AG04450 (cell line): Measurements from ENCODE around the gene PCDHB12. TPM values are rescaled to one million over a fixed set of nuclear protein-coding genes. Genes with fewer than 3 reads are reported as not detected.
A peak's percentile ranks its signal among the peaks of the same experiment; 100 is the strongest.
"Not testable (repeated sequence)": the region's sequence is repeated elsewhere in the genome, so short reads cannot be mapped to it uniquely, and the experiment has no call there.

ENCODE experiments used
- CTCF ChIA-PET: fragments of 300-600, 350-600 bp; formaldehyde crosslinking; extraction: SDS; loops from one replicate; lab custom pipeline; 2022; ENCODE audit warnings: antibody characterized with exemption, inconsistent platforms; lab: Charles Lee
- POLR2A ChIA-PET: fragments of 350-600 bp; formaldehyde crosslinking; extraction: SDS; loops from one replicate; lab custom pipeline; 2021; ENCODE audit warnings: antibody characterized with exemption, inconsistent platforms; lab: Yijun Ruan, JAX
- DNase-seq: peaks from one replicate; pipeline ENCODE4 v3.0.0-alpha.2; 2011; ENCODE audit warnings: low read depth, low spot score
- H3K27ac ChIP-seq: one replicate; pipeline ENCODE4 v1.5.1; 2012; ENCODE audit warnings: low read depth, low read length, control low read depth
- H3K27me3 ChIP-seq: one replicate; pipeline ENCODE4 v1.6.0; 2012; ENCODE audit warnings: low read length; ENCODE audit not compliant: control insufficient read depth, insufficient read depth
- H3K4me3 ChIP-seq: 2 replicates; pipeline ENCODE4 v1.5.1; 2011; ENCODE audit warnings: mild to moderate bottlenecking, low read depth, low read length, control low read depth
- H3K9me3 ChIP-seq: 2 replicates; pipeline ENCODE4 v1.5.1; 2012; ENCODE audit warnings: low read length; ENCODE audit not compliant: control insufficient read depth, insufficient read depth
- CTCF ChIP-seq: IDR thresholded peaks from 2 replicates; pipeline ENCODE4 v1.5.1; 2011; ENCODE audit warnings: low read depth, low read length, control low read depth, inconsistent platforms
- polyA plus RNA-seq: library from polyadenylated mRNA; depleted of rRNA; stranded (reverse); fragments of >200 nt; gene quantifications from 2 replicates; pipeline ENCODE4 v1.2.3, GENCODE V29; 2011

Gene PCDHB12
- polyA plus RNA-seq, 1 experiment, result 0.40 TPM

- 0 out of 2 replicates have a peak, but pooled peaks have one; percentile 15 for TF ChIP-seq CTCF
- H3K27me3 ChIP-seq, result no peaks in the 10 kb centered on the region
- peak within 1 kb of the TSS; percentile 41 for H3K4me3 ChIP-seq
- POLR2A ChIA-PET, result no interaction called here
- no peak for DNase-seq
- no peak within 1 kb of the TSS for H3K27ac ChIP-seq
- CTCF ChIA-PET, result interaction anchor here (0.7 to 1.4 kb wide), 7 partner anchors 10 to 372 kb away, joined by 3 to 7 read pairs (median 3); partner anchors contain the start of genes PCDHB14 and PCDHB16
- peaks cover 24% of the 10 kb centered on the region for H3K9me3 ChIP-seq
Measured at GRCh38 chr5:141192110-141192725, 16.3 kb upstream of the PCDHB12 start, which contains the start of gene PCDHB10. PCDHB10 (plus strand) TSS chr5:141192353; CDS start chr5:141192553, 200 bp downstream.

- H3K27me3 ChIP-seq, CTCF ChIA-PET, H3K27ac ChIP-seq, H3K4me3 ChIP-seq, POLR2A ChIA-PET, DNase-seq: not testable (repeated sequence)
- H3K9me3 ChIP-seq, result peaks cover 16% of the 10 kb centered on the region
Measured at GRCh38 chr5:141194332-141194731, 14.2 kb upstream of the PCDHB12 start.

- TF ChIP-seq CTCF, result no peak
- POLR2A ChIA-PET, result no interaction called here
- Histone ChIP-seq H3K9me3 (peaks cover 20% of the 10 kb centered on the region), H3K27me3 (no peaks in the 10 kb centered on the region), H3K27ac (no peak overlapping the region), H3K4me3 (no peak overlapping the region)
- CTCF ChIA-PET, result interaction anchor here (1.2 kb wide), 1 partner anchor 9 kb away, joined by 3 read pairs; the partner anchor contains the start of gene PCDHB9
- DNase-seq, result no peak
Measured at GRCh38 chr5:141196363-141196762, 12.2 kb upstream of the PCDHB12 start.

GRCh38 chr5:141199359-141200235 lies 8.9 kb upstream of the PCDHB12 start, which contains the start of gene PCDHB11:
PCDHB11 (plus strand) TSS chr5:141199627; CDS start chr5:141199775, 148 bp downstream.
- ChIA-PET POLR2A (no interaction called here), CTCF (interaction anchor here (0.9 to 1.0 kb wide), 2 partner anchors 28 to 121 kb away, joined by 3 read pairs; partner anchors contain the start of gene TAF7)
- TF ChIP-seq CTCF, result no peak
- Histone ChIP-seq H3K27ac (no peak within 1 kb of the TSS), H3K27me3 (no peaks in the 10 kb centered on the region), H3K4me3 (no peak within 1 kb of the TSS), H3K9me3 (peaks cover 29% of the 10 kb centered on the region)
- no peak for DNase-seq

- CTCF ChIA-PET, DNase-seq, H3K27ac ChIP-seq, H3K27me3 ChIP-seq, POLR2A ChIA-PET, H3K4me3 ChIP-seq: not testable (repeated sequence)
- peaks cover 28% of the 10 kb centered on the region for H3K9me3 ChIP-seq
Measured at GRCh38 chr5:141201126-141201525, 7.4 kb upstream of the PCDHB12 start.

GRCh38 chr5:141201646-141202045 lies 6.9 kb upstream of the PCDHB12 start:
- DNase-seq, H3K27ac ChIP-seq, CTCF ChIA-PET, H3K4me3 ChIP-seq, POLR2A ChIA-PET, H3K27me3 ChIP-seq: not testable (repeated sequence)
- peaks cover 28% of the 10 kb centered on the region for H3K9me3 ChIP-seq

- CTCF ChIA-PET, POLR2A ChIA-PET, H3K27me3 ChIP-seq, DNase-seq, H3K4me3 ChIP-seq, H3K27ac ChIP-seq: not testable (repeated sequence)
- H3K9me3 ChIP-seq, result peaks cover 17% of the 10 kb centered on the region
Measured at GRCh38 chr5:141210281-141210680, 1.8 kb downstream of the PCDHB12 start.

GRCh38 chr5:141210849-141211248 lies 2.3 kb downstream of the PCDHB12 start:
- H3K9me3 ChIP-seq, result peaks cover 21% of the 10 kb centered on the region
- H3K4me3 ChIP-seq, POLR2A ChIA-PET, H3K27ac ChIP-seq, DNase-seq, CTCF ChIA-PET, H3K27me3 ChIP-seq: not testable (repeated sequence)
